HepG2 (cell line): ENCODE results near the gene DCAF6. TPM values are rescaled to one million over a fixed set of nuclear protein-coding genes. Genes with fewer than 3 reads are reported as not detected.
A peak's percentile ranks its signal among the peaks of the same experiment; 100 is the strongest.

Experiments
- ATAC-seq: fragments of 200-7000 bp; cut with Tn5 transposase; 3 replicates; pipeline ENCODE4 v1.9.1; 2020; ENCODE audit warnings: mild to moderate bottlenecking, moderate library complexity
- BruUV-seq: library from RNA; stranded (reverse); fragments of 400-500 nt; replicated peaks from 2 replicates; lab custom pipeline; 2021; lab: Mats Ljungman, UMichigan
- CTCF ChIA-PET: fragments of 300-600 bp; formaldehyde crosslinking; extraction: SDS; loops from one replicate; lab custom pipeline; 2021; ENCODE audit warnings: low total read pairs, inconsistent platforms, low intra/inter-chr PET ratio; lab: Yijun Ruan, JAX
- POLR2A ChIA-PET: fragments of 350-600 bp; sonication (Branson Sonifier 250); formaldehyde crosslinking; loops from one replicate; lab custom pipeline; 2020; ENCODE audit warnings: antibody characterized with exemption, inconsistent platforms; lab: Yijun Ruan, JAX
- DNase-seq: peaks from one replicate; pipeline ENCODE4 v3.0.0-alpha.2; 2015; ENCODE audit warnings: low spot score
- FAIRE-seq: peaks from 3 replicates; lab custom pipeline; 2011; peaks lifted over from hg19 to GRCh38; lab: Jason Lieb, UNC
- H2AFZ ChIP-seq: one replicate; pipeline ENCODE4 v1.6.1; 2011; ENCODE audit warnings: low read length, inconsistent platforms
- H3K27ac ChIP-seq: fragments of 300-600 bp; 3 replicates; pipeline ENCODE4 v1.8.0; 2011; ENCODE audit warnings: mixed run types, mild to moderate bottlenecking, mixed read lengths, low read length, inconsistent platforms; ENCODE audit not compliant: insufficient read depth; ENCODE audit errors: extremely low read length
- H3K27me3 ChIP-seq, 2 experiments: fragments of 200-600 bp in 1 of 2; 2 replicates in 1 of 2; 3 replicates in 1 of 2; pipeline versions ENCODE4 v1.6.0 to v1.8.0; 2011; ENCODE audit warnings: low read length in 2 of 2, mild to moderate bottlenecking in 2 of 2, moderate library complexity in 2 of 2, inconsistent platforms in 1 of 2; ENCODE audit not compliant: insufficient read depth in 2 of 2, control insufficient read depth in 1 of 2
- H3K36me3 ChIP-seq, 2 experiments: fragments of 200-600 bp in 1 of 2; replicated peaks in 1 of 2; 2 replicates in 1 of 2; 3 replicates in 1 of 2; pipeline versions ENCODE4 v1.5.1 to v1.8.0; 2011; ENCODE audit warnings: low read length in 2 of 2, inconsistent platforms in 1 of 2; ENCODE audit not compliant: insufficient read depth in 2 of 2, control insufficient read depth in 1 of 2
- H3K4me1 ChIP-seq: 2 replicates; pipeline ENCODE4 v1.5.1; 2012; ENCODE audit warnings: low read length, inconsistent platforms; ENCODE audit not compliant: insufficient read depth
- H3K4me2 ChIP-seq: 2 replicates; pipeline ENCODE4 v1.6.0; 2011; ENCODE audit warnings: low read depth, low read length, inconsistent platforms
- H3K4me3 ChIP-seq, 3 experiments: fragments of 200-600 bp in 1 of 3; sonication (generic), shearing (Covaris generic) in 1 of 3; replicated peaks in 1 of 3; 2 replicates each; pipeline ENCODE4 v1.5.1; 2011 to 2016; ENCODE audit warnings: low read length in 3 of 3, inconsistent platforms in 2 of 3, low read depth in 2 of 3, mild to moderate bottlenecking in 2 of 3, control low read depth in 1 of 3, mixed read lengths in 1 of 3; ENCODE audit not compliant: insufficient read depth in 1 of 3
- H3K79me2 ChIP-seq: one replicate; pipeline ENCODE4 v1.6.1; 2011; ENCODE audit warnings: low read length, inconsistent platforms; ENCODE audit not compliant: insufficient read depth
- H3K9ac ChIP-seq: 2 replicates; pipeline ENCODE4 v1.6.0; 2011; ENCODE audit warnings: mild to moderate bottlenecking, low read depth, low read length, inconsistent platforms; ENCODE audit not compliant: insufficient read depth
- H3K9me3 ChIP-seq: 2 replicates; pipeline ENCODE4 v1.5.1; 2012; ENCODE audit warnings: mild to moderate bottlenecking, low read length
- H4K20me1 ChIP-seq: 2 replicates; pipeline ENCODE4 v1.6.0; 2011; ENCODE audit warnings: inconsistent platforms, mild to moderate bottlenecking, low read length, moderate library complexity; ENCODE audit not compliant: insufficient read depth
- ATF7 ChIP-seq, 2 experiments: fragments of 450-650 bp in 1 of 2; sonication (generic) in 1 of 2; formaldehyde crosslinking in 1 of 2; IDR thresholded peaks; 2 replicates each; pipeline versions ENCODE4 v1.4.0 to v1.6.1; 2016 to 2020; ENCODE audit warnings: antibody characterized with exemption in 1 of 2, mild to moderate bottlenecking in 1 of 2, missing genetic modification reagents in 1 of 2
- DR1 ChIP-seq: sonication (generic); formaldehyde crosslinking; IDR thresholded peaks from 2 replicates; pipeline ENCODE4 v1.8.0; 2021; ENCODE audit warnings: mild to moderate bottlenecking, missing genetic modification reagents, inconsistent platforms
- RBM22 ChIP-seq: fragments of 200-400 bp; formaldehyde crosslinking; optimal IDR thresholded peaks from 2 replicates; pipeline ENCODE3; 2017; ENCODE audit warnings: mild to moderate bottlenecking, low read length, moderate library complexity
- RFX1 ChIP-seq: fragments of 450-650 bp; IDR thresholded peaks from 2 replicates; pipeline ENCODE4 v1.6.1; 2017
- ZBTB8A ChIP-seq: sonication (generic); formaldehyde crosslinking; IDR thresholded peaks from 2 replicates; pipeline ENCODE4 v1.4.0; 2020; ENCODE audit warnings: mild to moderate bottlenecking, low read depth, missing genetic modification reagents, borderline replicate concordance
- ZNF256 ChIP-seq: sonication (generic); formaldehyde crosslinking; conservative IDR thresholded peaks from 2 replicates; pipeline ENCODE4 v1.4.0; 2020; ENCODE audit warnings: missing genetic modification reagents
- ZNF451 ChIP-seq: sonication (generic); formaldehyde crosslinking; IDR thresholded peaks from 2 replicates; pipeline ENCODE4 v1.5.0; 2020; ENCODE audit warnings: mild to moderate bottlenecking, missing genetic modification reagents
- WGBS: methylation state at CpG from one replicate; pipeline ENCODE4 v1.1.6; 2017; ENCODE audit warnings: low lambda C conversion rate; 5-methylcytosine and 5-hydroxymethylcytosine counted together
- in situ Hi-C: cut with HindIII; loops from 2 replicates; pipeline ENCODE4 v1.10.0; 2017; ENCODE audit warnings: low pct_unique_long_range_greater_than_20kb; ENCODE audit not compliant: extremely low pct_ligation_motif_present
- intact Hi-C: fragments of 100-400 bp; cut with micrococcal nuclease; formaldehyde crosslinking; loops from one replicate; pipeline ENCODE4 v1.10.0; 2022; ENCODE audit not compliant: unreplicated experiment
- polyA plus RNA-seq, 8 experiments: library from polyadenylated mRNA; depleted of rRNA in 3 of 8; stranded (reverse) in 7 of 8; unstranded in 1 of 8; fragments of >200 nt; fragmentation: Illumina TruSeq in 4 of 8; extraction: Trizol in 4 of 8; gene quantifications; 2 replicates each; pipeline versions ENCODE4 v1.2.1 to v1.2.3, GENCODE V29; 2011 to 2016; ENCODE audit warnings: low read depth in 4 of 8, missing spikeins in 1 of 8, mixed read lengths in 1 of 8; ENCODE audit not compliant: insufficient read depth in 1 of 8
- total RNA-seq, 5 experiments: library from RNA; depleted of rRNA; stranded (reverse); fragments of >200 nt; fragmentation: Illumina TruSeq; extraction: Trizol; gene quantifications; 2 replicates each; pipeline ENCODE4 v1.2.3, GENCODE V29; 2016; ENCODE audit warnings: low read depth in 1 of 5
- TF ChIP-seq, protein P1 (sequence below): sonication (generic); formaldehyde crosslinking; IDR thresholded peaks from 2 replicates; pipeline ENCODE4 v1.8.0; 2022; ENCODE audit warnings: mild to moderate bottlenecking, missing genetic modification reagents, moderate library complexity
- TF ChIP-seq, protein P2 (sequence below): sonication (generic); formaldehyde crosslinking; conservative IDR thresholded peaks from 2 replicates; pipeline ENCODE4 v1.4.0; 2020; ENCODE audit warnings: missing genetic modification reagents

Gene DCAF6
- total and polyA plus RNA-seq, 2 of the 13 experiments (the other 11 are each of a cell fraction or from before 2014, with no cell fraction given) = 24.7 to 33.7 TPM

DNA sequence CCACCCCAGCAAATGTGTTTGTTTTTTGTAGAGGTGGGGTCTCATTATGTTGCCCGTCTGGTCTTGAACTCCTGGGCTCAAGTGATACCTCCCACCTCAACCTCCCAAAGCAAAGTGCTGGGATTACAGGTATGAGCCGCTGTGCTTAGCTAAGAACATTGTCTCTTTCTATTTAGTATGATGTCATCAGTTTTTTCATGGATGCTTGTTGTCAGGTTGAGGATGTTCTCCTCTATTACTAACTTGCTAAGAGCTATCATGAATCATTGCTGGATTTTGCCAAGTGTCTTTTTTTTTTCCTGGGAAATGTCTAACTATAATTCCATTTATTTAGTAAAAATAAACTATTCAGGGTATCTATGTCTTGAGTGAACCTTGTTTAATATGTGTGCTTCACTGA, 19.4 kb downstream of the DCAF6 start:
- TF ChIP-seq, protein P1, sequence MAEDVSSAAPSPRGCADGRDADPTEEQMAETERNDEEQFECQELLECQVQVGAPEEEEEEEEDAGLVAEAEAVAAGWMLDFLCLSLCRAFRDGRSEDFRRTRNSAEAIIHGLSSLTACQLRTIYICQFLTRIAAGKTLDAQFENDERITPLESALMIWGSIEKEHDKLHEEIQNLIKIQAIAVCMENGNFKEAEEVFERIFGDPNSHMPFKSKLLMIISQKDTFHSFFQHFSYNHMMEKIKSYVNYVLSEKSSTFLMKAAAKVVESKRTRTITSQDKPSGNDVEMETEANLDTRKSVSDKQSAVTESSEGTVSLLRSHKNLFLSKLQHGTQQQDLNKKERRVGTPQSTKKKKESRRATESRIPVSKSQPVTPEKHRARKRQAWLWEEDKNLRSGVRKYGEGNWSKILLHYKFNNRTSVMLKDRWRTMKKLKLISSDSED = no peak
- TF ChIP-seq DR1 (CRISPR knock-in tag) (no peak), ZBTB8A (CRISPR knock-in tag) (no peak), RFX1 (no peak), ZNF451 (CRISPR knock-in tag) (no peak), ATF7 (IDR thresholded peaks at IDR 0.05) (peak; percentile 93), ATF7 (CRISPR knock-in tag; IDR thresholded peaks at IDR 0.05) (no peak), RBM22 (peak; percentile 25), ZNF256 (CRISPR knock-in tag) (no peak)
- TF ChIP-seq, protein P2, sequence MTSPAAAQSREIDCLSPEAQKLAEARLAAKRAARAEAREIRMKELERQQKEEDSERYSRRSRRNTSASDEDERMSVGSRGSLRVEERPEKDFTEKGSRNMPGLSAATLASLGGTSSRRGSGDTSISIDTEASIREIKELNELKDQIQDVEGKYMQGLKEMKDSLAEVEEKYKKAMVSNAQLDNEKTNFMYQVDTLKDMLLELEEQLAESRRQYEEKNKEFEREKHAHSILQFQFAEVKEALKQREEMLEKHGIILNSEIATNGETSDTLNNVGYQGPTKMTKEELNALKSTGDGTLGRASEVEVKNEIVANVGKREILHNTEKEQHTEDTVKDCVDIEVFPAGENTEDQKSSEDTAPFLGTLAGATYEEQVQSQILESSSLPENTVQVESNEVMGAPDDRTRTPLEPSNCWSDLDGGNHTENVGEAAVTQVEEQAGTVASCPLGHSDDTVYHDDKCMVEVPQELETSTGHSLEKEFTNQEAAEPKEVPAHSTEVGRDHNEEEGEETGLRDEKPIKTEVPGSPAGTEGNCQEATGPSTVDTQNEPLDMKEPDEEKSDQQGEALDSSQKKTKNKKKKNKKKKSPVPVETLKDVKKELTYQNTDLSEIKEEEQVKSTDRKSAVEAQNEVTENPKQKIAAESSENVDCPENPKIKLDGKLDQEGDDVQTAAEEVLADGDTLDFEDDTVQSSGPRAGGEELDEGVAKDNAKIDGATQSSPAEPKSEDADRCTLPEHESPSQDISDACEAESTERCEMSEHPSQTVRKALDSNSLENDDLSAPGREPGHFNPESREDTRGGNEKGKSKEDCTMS (CRISPR knock-in tag) = no peak
- ChIA-PET POLR2A (interaction anchor here (1.8 kb wide), 1 partner anchor 20 kb away, joined by 3 read pairs; no protein-coding TSS in a partner anchor), CTCF (no interaction called here)
- no TSS peak for BruUV-seq
- peaks cover 59% of the 10 kb centered on the region for H3K79me2 ChIP-seq
- no peak overlapping the region for H3K27ac ChIP-seq
- H3K4me2 ChIP-seq = no peak overlapping the region
- no peaks in the 10 kb centered on the region for H3K27me3 ChIP-seq
- no peak overlapping the region for H3K9ac ChIP-seq
- H4K20me1 ChIP-seq = no peaks in the 10 kb centered on the region
- no peaks in the 10 kb centered on the region for H3K9me3 ChIP-seq
- FAIRE-seq = no peak
- no peaks in the 10 kb centered on the region for H3K4me1 ChIP-seq
- no peak overlapping the region for H3K4me3 ChIP-seq
- in situ Hi-C loops = no loop called here
- no peak for ATAC-seq
- 100% methylated on average over 2 of the region's 2 CpGs for WGBS
- no peak overlapping the region for H2AFZ ChIP-seq
- DNase-seq = no peak
- intact Hi-C loops = no loop called here
- peaks cover 8 to 27% of the 10 kb centered on the region in 2 experiments for H3K36me3 ChIP-seq
